Measurements from ENCODE around the gene SURF6. TPM values are rescaled to one million over a fixed set of nuclear protein-coding genes. Genes with fewer than 3 reads are reported as not detected.
A peak's percentile ranks its signal among the peaks of the same experiment; 100 is the strongest.

The SURF6 gene
- total RNA-seq, 1 experiment from 2014 or later: 56.3 TPM

GRCh38 chr9:133344071-133344470, 8.1 kb upstream of the SURF6 start:
- peak overlapping the region in 1 of 2 experiments; percentile 46; a peak in 1 of 5 replicates for H3K4me3 Mint-ChIP-seq
- Histone ChIP-seq H2BK120ac (ENCODE audit: low read depth, low read length, poor library complexity, severe bottlenecking) (no peak overlapping the region), H3K4me2 (ENCODE audit: insufficient read depth, insufficient read length, low read length) (no peak overlapping the region), H2AK5ac (ENCODE audit: insufficient read length, low read length) (no peak overlapping the region), H3K56ac (ENCODE audit: insufficient read length, low read depth, low read length) (no peak overlapping the region), H2BK15ac (ENCODE audit: low read depth, low read length) (no peak overlapping the region), H3K9me3 (ENCODE audit: control insufficient read depth, low read depth, low read length) (no peaks in the 10 kb centered on the region), H3K9ac (ENCODE audit: extremely low read depth, insufficient read length, low read length) (no peak overlapping the region), H3K4me1 (ENCODE audit: insufficient read depth, low read length) (no peaks in the 10 kb centered on the region; the same call in 1 of the 2 replicates), H3K79me2 (ENCODE audit: insufficient read depth, low read length) (peaks cover 12% of the 10 kb centered on the region; the same call in 1 of the 2 replicates), H3T11ph (ENCODE audit: low read length) (no peak overlapping the region), H2AFZ (ENCODE audit: low read length) (no peak overlapping the region), H3K23me2 (ENCODE audit: insufficient read length, low read depth, low read length, poor library complexity, severe bottlenecking) (peaks cover 3% of the 10 kb centered on the region), H3K23ac (ENCODE audit: insufficient read length, low read depth, low read length) (no peak overlapping the region), H3K27ac (ENCODE audit: insufficient read length, low read depth, low read length) (no peak overlapping the region), H2BK5ac (ENCODE audit: insufficient read length, low read length) (no peak overlapping the region), H4K91ac (ENCODE audit: insufficient read length, low read depth, low read length) (no peak overlapping the region), H4K20me1 (ENCODE audit: control insufficient read depth, insufficient read depth, insufficient read length) (no peaks in the 10 kb centered on the region), H3K79me1 (ENCODE audit: insufficient read depth, low read depth, low read length, poor library complexity, severe bottlenecking) (peaks cover 10% of the 10 kb centered on the region), H4K5ac (ENCODE audit: insufficient read length, low read depth, low read length) (no peak overlapping the region), H2BK20ac (ENCODE audit: low read depth, low read length, poor library complexity, severe bottlenecking) (no peak overlapping the region), H3K27me3 (ENCODE audit: insufficient read depth, low read length) (no peaks in the 10 kb centered on the region), H3K14ac (ENCODE audit: insufficient read depth, low read length) (no peak overlapping the region), H3K18ac (ENCODE audit: insufficient read length, low read depth, low read length) (no peak overlapping the region), H3K4ac (ENCODE audit: low read depth, low read length) (no peak overlapping the region), H2BK12ac (ENCODE audit: insufficient read length, low read depth, low read length) (no peak overlapping the region), H4K8ac (replicated peaks; ENCODE audit: insufficient read length, low read depth, low read length) (no peak overlapping the region)
- WGBS (ENCODE audit: extremely low coverage, insufficient read length, low lambda C conversion rate): no CpG with 5 or more reads among the region's 19 CpGs
- H3K9me3 Mint-ChIP-seq: peaks cover 0 to 3% of the 10 kb centered on the region in 2 experiments; a peak in 1 of 5 replicates
- DNase-seq: no peak
- peaks cover 62 to 88% (median 85%) of the 10 kb centered on the region in 3 experiments for H3K36me3 Mint-ChIP-seq (ENCODE audit: insufficient read depth in 1 of 3, low read depth in 3 of 3)
- no peak for TF ChIP-seq CTCF (conservative IDR thresholded peaks at IDR 0.05)
- H3K27me3 Mint-ChIP-seq (ENCODE audit: low read depth): no peaks in the 10 kb centered on the region
- H3K4me1 Mint-ChIP-seq: peaks cover 13 to 18% of the 10 kb centered on the region in 2 experiments
- no peak overlapping the region for H3K27ac Mint-ChIP-seq

All from H9 (cell line).